BJ (cell line): ENCODE measurements around the gene CCDC15. TPM values are rescaled to one million over a fixed set of nuclear protein-coding genes. Genes with fewer than 3 reads are reported as not detected.

Experiments used
- CTCF ChIA-PET: fragments of 350-600 bp; formaldehyde crosslinking; extraction: SDS; loops from one replicate; lab custom pipeline; 2021; ENCODE audit warnings: antibody characterized with exemption, inconsistent platforms; lab: Yijun Ruan, JAX
- POLR2A ChIA-PET: fragments of 300-600 bp; sonication (Branson Sonifier 250); formaldehyde crosslinking; extraction: SDS; loops from one replicate; lab custom pipeline; 2021; ENCODE audit warnings: antibody characterized with exemption; lab: Charles Lee
- DNase-seq: peaks from one replicate; pipeline ENCODE4 v3.0.0-alpha.2; 2011; ENCODE audit warnings: low read depth
- H3K27me3 ChIP-seq: 2 replicates; pipeline ENCODE4 v1.6.0; 2011; ENCODE audit warnings: low read length; ENCODE audit not compliant: control insufficient read depth, insufficient read depth
- H3K36me3 ChIP-seq: 2 replicates; pipeline ENCODE4 v1.5.1; 2011; ENCODE audit warnings: low read length; ENCODE audit not compliant: control insufficient read depth, insufficient read depth
- H3K4me3 ChIP-seq: 2 replicates; pipeline ENCODE4 v1.5.1; 2011; ENCODE audit warnings: low read depth, mild to moderate bottlenecking, control low read depth, low read length
- polyA plus RNA-seq: library from polyadenylated mRNA; depleted of rRNA; stranded (reverse); fragments of >200 nt; gene quantifications from 2 replicates; pipeline ENCODE4 v1.2.3, GENCODE V29; 2011
- TF ChIP-seq, protein P1 (sequence below): IDR thresholded peaks from 2 replicates; pipeline ENCODE4 v1.5.1; 2011; ENCODE audit warnings: low read depth, mild to moderate bottlenecking, control low read depth, inconsistent platforms, low read length, moderate library complexity; ENCODE audit not compliant: insufficient read depth

Gene CCDC15
- polyA plus RNA-seq, 1 experiment, result 0.66 TPM

DNA sequence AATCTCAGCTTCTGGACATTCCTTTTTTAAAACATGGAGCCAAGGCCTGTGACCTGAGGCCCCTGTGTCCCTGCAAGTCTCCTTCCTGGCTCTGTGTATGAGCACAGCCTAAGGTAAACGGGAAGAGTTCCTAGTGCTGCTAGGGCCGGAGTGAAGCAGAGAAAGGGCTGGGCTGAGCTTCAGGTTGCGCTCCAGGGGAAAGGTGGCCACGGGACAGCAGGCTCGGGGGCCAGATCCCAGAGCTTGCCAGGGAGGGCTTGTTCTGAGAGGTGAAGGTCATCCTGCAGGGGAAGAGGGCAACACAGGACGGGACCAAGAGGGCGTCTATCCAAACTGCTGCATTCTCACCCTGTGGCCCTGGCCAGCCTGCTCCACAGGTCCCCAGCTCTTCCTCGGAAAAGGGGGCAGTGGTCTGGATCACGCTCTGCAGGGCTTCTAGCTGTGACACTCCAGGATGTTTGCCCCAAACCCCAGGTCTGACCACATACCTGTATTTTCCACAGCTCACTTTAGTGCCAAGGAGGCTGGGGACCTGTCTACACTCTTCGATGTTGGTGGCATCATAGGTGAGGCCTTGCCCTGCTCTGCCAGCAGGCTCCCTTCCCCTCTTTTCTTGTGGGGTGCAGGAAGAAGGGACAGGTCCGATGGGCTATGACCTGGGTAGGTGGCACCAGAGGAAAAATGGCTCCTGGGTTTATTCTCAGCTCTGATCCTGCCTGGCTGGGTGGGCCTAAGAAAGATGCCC, 129.5 kb downstream of the CCDC15 start:
- POLR2A ChIA-PET, result interaction anchor here (0.6 kb wide), 1 partner anchor 9 kb away, joined by 3 read pairs; no protein-coding TSS in a partner anchor

DNA sequence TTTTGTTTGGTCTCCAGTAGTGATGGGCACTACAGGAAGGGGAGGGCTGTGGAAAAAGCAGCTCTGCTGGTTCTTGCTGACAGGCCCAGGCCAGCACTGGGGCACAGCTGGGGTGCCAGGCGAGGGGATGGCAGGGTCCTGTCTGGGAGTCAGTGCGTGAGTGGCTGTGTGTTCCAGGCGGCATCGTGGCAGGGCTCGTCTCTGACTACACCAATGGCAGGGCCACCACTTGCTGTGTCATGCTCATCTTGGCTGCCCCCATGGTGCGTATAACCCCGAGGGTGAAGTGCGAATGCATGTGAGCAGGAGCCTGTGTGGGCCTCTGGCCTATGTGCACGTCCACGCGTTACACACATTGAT, 130.0 kb downstream of the CCDC15 start:
- TF ChIP-seq, protein P1, sequence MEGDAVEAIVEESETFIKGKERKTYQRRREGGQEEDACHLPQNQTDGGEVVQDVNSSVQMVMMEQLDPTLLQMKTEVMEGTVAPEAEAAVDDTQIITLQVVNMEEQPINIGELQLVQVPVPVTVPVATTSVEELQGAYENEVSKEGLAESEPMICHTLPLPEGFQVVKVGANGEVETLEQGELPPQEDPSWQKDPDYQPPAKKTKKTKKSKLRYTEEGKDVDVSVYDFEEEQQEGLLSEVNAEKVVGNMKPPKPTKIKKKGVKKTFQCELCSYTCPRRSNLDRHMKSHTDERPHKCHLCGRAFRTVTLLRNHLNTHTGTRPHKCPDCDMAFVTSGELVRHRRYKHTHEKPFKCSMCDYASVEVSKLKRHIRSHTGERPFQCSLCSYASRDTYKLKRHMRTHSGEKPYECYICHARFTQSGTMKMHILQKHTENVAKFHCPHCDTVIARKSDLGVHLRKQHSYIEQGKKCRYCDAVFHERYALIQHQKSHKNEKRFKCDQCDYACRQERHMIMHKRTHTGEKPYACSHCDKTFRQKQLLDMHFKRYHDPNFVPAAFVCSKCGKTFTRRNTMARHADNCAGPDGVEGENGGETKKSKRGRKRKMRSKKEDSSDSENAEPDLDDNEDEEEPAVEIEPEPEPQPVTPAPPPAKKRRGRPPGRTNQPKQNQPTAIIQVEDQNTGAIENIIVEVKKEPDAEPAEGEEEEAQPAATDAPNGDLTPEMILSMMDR, result no peak
- Histone ChIP-seq H3K36me3 (no peaks in the 10 kb centered on the region), H3K4me3 (no peak overlapping the region), H3K27me3 (no peaks in the 10 kb centered on the region; the same call in 1 of the 2 replicates)
- POLR2A ChIA-PET, result no interaction called here
- CTCF ChIA-PET, result no interaction called here
- no peak for DNase-seq

More for the DNA sequence above, 129.5 kb downstream of the CCDC15 start:
- TF ChIP-seq, protein P1, result no peak
- DNase-seq, result no peak
- CTCF ChIA-PET, result interaction anchor here (1.1 to 2.6 kb wide), 2 partner anchors 8 to 59 kb away, joined by 6 to 12 read pairs; no protein-coding TSS in a partner anchor
- Histone ChIP-seq H3K36me3 (no peaks in the 10 kb centered on the region), H3K27me3 (no peaks in the 10 kb centered on the region; the same call in 1 of the 2 replicates), H3K4me3 (no peak overlapping the region)

DNA sequence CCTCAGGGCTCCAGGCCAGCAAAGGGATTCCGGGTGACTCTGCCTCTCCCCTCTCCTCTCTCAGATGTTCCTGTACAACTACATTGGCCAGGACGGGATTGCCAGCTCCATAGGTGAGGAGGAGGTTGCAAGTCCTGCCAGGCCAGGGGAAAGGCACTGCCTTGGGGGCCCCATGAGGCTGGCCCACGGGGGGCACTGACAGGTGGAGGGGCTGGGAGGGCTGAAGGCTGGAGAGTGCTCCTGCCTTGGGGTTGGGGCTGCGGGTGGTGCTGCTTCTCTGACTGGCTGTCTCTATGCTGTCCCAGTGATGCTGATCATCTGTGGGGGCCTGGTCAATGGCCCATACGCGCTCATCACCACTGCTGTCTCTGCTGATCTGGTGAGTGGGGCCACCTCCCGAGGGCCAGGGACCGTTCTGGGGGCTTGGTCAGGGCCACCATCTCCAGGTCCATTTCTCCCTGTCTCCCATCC, 130.8 kb downstream of the CCDC15 start:
- no peaks in the 10 kb centered on the region for H3K27me3 ChIP-seq
- no peaks in the 10 kb centered on the region for H3K36me3 ChIP-seq
- ChIA-PET CTCF (no interaction called here), POLR2A (no interaction called here)
- TF ChIP-seq, protein P1, result no peak
- H3K4me3 ChIP-seq, result no peak overlapping the region
- no peak for DNase-seq

DNA sequence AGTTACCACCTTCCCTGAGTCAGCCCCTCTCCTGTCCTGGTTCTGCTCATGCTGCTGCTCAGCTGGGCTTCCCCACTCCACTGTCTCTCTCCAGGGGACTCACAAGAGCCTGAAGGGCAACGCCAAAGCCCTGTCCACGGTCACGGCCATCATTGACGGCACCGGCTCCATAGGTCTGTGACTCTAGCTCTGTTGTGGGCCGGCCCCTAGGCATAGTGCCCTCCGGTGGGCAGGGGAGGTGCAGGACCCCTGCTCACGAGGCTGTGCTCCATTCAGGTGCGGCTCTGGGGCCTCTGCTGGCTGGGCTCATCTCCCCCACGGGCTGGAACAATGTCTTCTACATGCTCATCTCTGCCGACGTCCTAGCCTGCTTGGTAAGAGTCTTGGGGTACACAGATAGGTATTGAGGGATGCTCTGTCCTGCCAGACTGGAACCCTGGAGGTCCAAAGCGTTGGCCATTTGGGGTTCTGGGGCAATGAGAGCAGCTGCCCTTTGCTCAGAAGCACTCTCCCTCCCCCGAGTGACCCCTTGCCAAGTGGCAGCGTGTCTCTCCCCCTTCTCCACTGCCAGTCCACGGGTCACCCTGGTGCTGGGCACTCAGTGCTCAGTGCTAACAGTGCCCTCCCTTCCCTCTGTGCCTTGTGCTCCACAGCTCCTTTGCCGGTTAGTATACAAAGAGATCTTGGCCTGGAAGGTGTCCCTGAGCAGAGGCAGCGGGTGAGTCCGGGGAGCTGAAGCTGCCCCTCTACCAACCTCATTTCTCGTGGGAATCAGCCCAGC, 131.5 kb downstream of the CCDC15 start:
- POLR2A ChIA-PET, result no interaction called here
- DNase-seq, result no peak
- CTCF ChIA-PET, result no interaction called here

More for the DNA sequence above, 131.5 kb downstream of the CCDC15 start:
- TF ChIP-seq, protein P1, result no peak
- Histone ChIP-seq H3K4me3 (no peak overlapping the region), H3K36me3 (no peaks in the 10 kb centered on the region), H3K27me3 (no peaks in the 10 kb centered on the region)
